K562 (cell line): ENCODE measurements around the gene TMEM218. TPM values are rescaled to one million over a fixed set of nuclear protein-coding genes. Genes with fewer than 3 reads are reported as not detected.

Experiments used
- CHD7 ChIP-seq: fragments of 200-600 bp; sonication (generic); IDR thresholded peaks from one replicate; pipeline ENCODE4 v1.6.1; 2012; ENCODE audit warnings: mild to moderate bottlenecking, low read depth, low read length, inconsistent platforms
- E2F4 ChIP-seq: sonication (generic); formaldehyde crosslinking; IDR thresholded peaks from 2 replicates; pipeline ENCODE4 v1.8.0; 2022; ENCODE audit warnings: mild to moderate bottlenecking, low read depth, missing genetic modification reagents
- FUS ChIP-seq: fragments of 200-400 bp; formaldehyde crosslinking; optimal IDR thresholded peaks from 2 replicates; pipeline ENCODE3; 2017; ENCODE audit warnings: low read depth, low read length
- HMBOX1 ChIP-seq: sonication (generic); IDR thresholded peaks from 2 replicates; pipeline ENCODE4 v1.6.1; 2016
- NR4A1 ChIP-seq, 2 experiments: fragments of 250-450 bp in 1 of 2; fragments of 450-650 bp in 1 of 2; sonication (Bioruptor Pico) in 1 of 2; IDR thresholded peaks; 2 replicates each; pipeline versions ENCODE4 v1.4.0 to v1.6.1; 2016 to 2020; ENCODE audit warnings: mild to moderate bottlenecking in 2 of 2, missing compliant biosample characterization in 1 of 2, missing genetic modification characterization in 1 of 2, moderate library complexity in 1 of 2
- SMAD4 ChIP-seq: fragments of 250-450 bp; sonication (Bioruptor Pico); conservative IDR thresholded peaks from 2 replicates; pipeline ENCODE4 v1.8.0; 2021; ENCODE audit warnings: inconsistent platforms, mild to moderate bottlenecking, moderate library complexity
- ZFP1 ChIP-seq: fragments of 450-650 bp; formaldehyde crosslinking; IDR thresholded peaks from 2 replicates; pipeline ENCODE4 v1.4.0; 2020; ENCODE audit warnings: mild to moderate bottlenecking, mixed read lengths
- ZNF41 ChIP-seq: fragments of 250-450 bp; sonication (Bioruptor Pico); conservative IDR thresholded peaks from 2 replicates; pipeline ENCODE4 v1.4.0; 2020; ENCODE audit warnings: mild to moderate bottlenecking
- ZNF592 ChIP-seq: fragments of 450-650 bp; IDR thresholded peaks from 2 replicates; pipeline ENCODE4 v1.6.1; 2017; ENCODE audit warnings: antibody characterized with exemption, mild to moderate bottlenecking
- ZNF695 ChIP-seq: fragments of 450-650 bp; formaldehyde crosslinking; IDR thresholded peaks from 2 replicates; pipeline ENCODE4 v1.4.0; 2020; ENCODE audit warnings: mild to moderate bottlenecking, moderate library complexity
- polyA plus RNA-seq, 8 experiments: library from polyadenylated mRNA; depleted of rRNA in 4 of 8; stranded (reverse) in 5 of 8; unstranded in 3 of 8; fragments of >200 nt; fragmentation: Nextera tagmentation in 2 of 8; fragmentation: Illumina TruSeq in 1 of 8; extraction: Ambion mirVana in 2 of 8; extraction: Trizol in 1 of 8; gene quantifications; 2 replicates each; pipeline versions ENCODE4 v1.2.1 to v1.2.3, GENCODE V29; 2011 to 2014; ENCODE audit warnings: inconsistent platforms in 1 of 8, missing spikeins in 1 of 8
- total RNA-seq, 7 experiments: library from RNA; depleted of rRNA in 6 of 7; stranded (reverse); fragments of >200 nt in 6 of 7; fragmentation: Illumina TruSeq in 2 of 7; extraction: Trizol in 2 of 7; gene quantifications; 2 replicates each; pipeline versions ENCODE4 v1.2.1 to v1.2.3, GENCODE V29; 2011 to 2021; ENCODE audit warnings: low replicate concordance in 1 of 7

Gene TMEM218
- total and polyA plus RNA-seq, 9 of the 15 experiments (the other 6 are each of a cell fraction or from before 2014, with no cell fraction given) = 13.4 to 32.2 (median 25.4) TPM

GRCh38 chr11:125075900-125076317, 35.5 kb downstream of the TMEM218 start (continued):
- no peak for TF ChIP-seq CHD7
- TF ChIP-seq ZNF41 (CRISPR knock-in tag) = 0 out of 2 replicates have a peak, but pooled peaks have one; percentile 17
- TF ChIP-seq HMBOX1 = no peak
- TF ChIP-seq NR4A1 (CRISPR knock-in tag; IDR thresholded peaks at IDR 0.05) = no peak
- peak; percentile 64; the same call in 1 of the 2 replicates for TF ChIP-seq NR4A1 (tag; IDR thresholded peaks at IDR 0.05)
- TF ChIP-seq E2F4 (CRISPR knock-in tag) = no peak
- no peak for TF ChIP-seq ZNF695 (CRISPR knock-in tag)
- TF ChIP-seq SMAD4 (CRISPR knock-in tag) = 0 out of 2 replicates have a peak, but pooled peaks have one; percentile 52
- TF ChIP-seq FUS = no peak
- TF ChIP-seq ZNF592 = peak; percentile 82
- TF ChIP-seq ZFP1 (CRISPR knock-in tag) = no peak
